ENCODE results near the gene CEP250. TPM values are rescaled to one million over a fixed set of nuclear protein-coding genes. Genes with fewer than 3 reads are reported as not detected.

CEP250 gene
- total RNA-seq, 4 donors from 2014 or later: 18.8 to 55.4 (median 27.1) TPM

- 87% methylated on average over 9 of the region's 12 CpGs for WGBS
- H3K4me3 ChIP-seq: no peak overlapping the region
- H3K36me3 ChIP-seq: peaks cover 85% of the 10 kb centered on the region
- H3K4me1 ChIP-seq: no peaks in the 10 kb centered on the region
- no peak for TF ChIP-seq CTCF (IDR thresholded peaks at IDR 0.05)
- no peak for TF ChIP-seq POLR2A (IDR thresholded peaks at IDR 0.05)
- no peak for TF ChIP-seq EP300 (IDR thresholded peaks at IDR 0.05)
- TF ChIP-seq POLR2AphosphoS5 (IDR thresholded peaks at IDR 0.05): no peak
- no peak overlapping the region for H3K27ac ChIP-seq
- H3K27me3 ChIP-seq: no peaks in the 10 kb centered on the region
- no peak for DNase-seq (ENCODE audit: low spot score in 2 of 2)
- H3K9me3 ChIP-seq: no peaks in the 10 kb centered on the region
These were observed 55.7 kb downstream of the CEP250 start for GRCh38 chr20:35510951-35511735.

GRCh38 chr20:35511814-35512420, 56.5 kb downstream of the CEP250 start:
- Histone ChIP-seq H3K4me1 (no peaks in the 10 kb centered on the region), H3K27me3 (no peaks in the 10 kb centered on the region), H3K4me3 (no peak overlapping the region), H3K9me3 (no peaks in the 10 kb centered on the region), H3K27ac (no peak overlapping the region), H3K36me3 (peaks cover 80% of the 10 kb centered on the region)
- DNase-seq (ENCODE audit: low spot score in 2 of 2): no peak
- peak in 1 of 2 donors; percentile 50 for TF ChIP-seq CTCF (IDR thresholded peaks at IDR 0.05)
- TF ChIP-seq POLR2A (IDR thresholded peaks at IDR 0.05): no peak
- 86% methylated on average over 2 of the region's 2 CpGs for WGBS

GRCh38 chr20:35514371-35514932, 59.1 kb downstream of the CEP250 start:
- Histone ChIP-seq H3K9me3 (no peaks in the 10 kb centered on the region), H3K36me3 (peaks cover 55% of the 10 kb centered on the region), H3K4me1 (no peaks in the 10 kb centered on the region), H3K27me3 (no peaks in the 10 kb centered on the region), H3K4me3 (no peak overlapping the region), H3K27ac (no peak overlapping the region)
- TF ChIP-seq EP300 (IDR thresholded peaks at IDR 0.05): no peak
- no peak for TF ChIP-seq POLR2AphosphoS5 (IDR thresholded peaks at IDR 0.05)
- no peak for TF ChIP-seq CTCF (IDR thresholded peaks at IDR 0.05)
- no peak for TF ChIP-seq POLR2A (IDR thresholded peaks at IDR 0.05)
- DNase-seq (ENCODE audit: low spot score in 2 of 2): no peak
- WGBS: 85% methylated on average over 10 of the region's 11 CpGs

- H3K36me3 ChIP-seq: peaks cover 46% of the 10 kb centered on the region
- 97% methylated on average over 3 of the region's 4 CpGs for WGBS
- H3K27me3 ChIP-seq: no peaks in the 10 kb centered on the region
- H3K4me3 ChIP-seq: no peak overlapping the region
- no peaks in the 10 kb centered on the region for H3K4me1 ChIP-seq
- no peaks in the 10 kb centered on the region for H3K9me3 ChIP-seq
- TF ChIP-seq POLR2AphosphoS5 (IDR thresholded peaks at IDR 0.05): no peak
- DNase-seq (ENCODE audit: low spot score in 2 of 2): no peak
- no peak overlapping the region for H3K27ac ChIP-seq
These were observed 59.9 kb downstream of the CEP250 start for GRCh38 chr20:35515341-35515740.

GRCh38 chr20:35515949-35516645, 60.7 kb downstream of the CEP250 start:
- Histone ChIP-seq H3K4me1 (no peaks in the 10 kb centered on the region), H3K9me3 (no peaks in the 10 kb centered on the region), H3K27ac (no peak overlapping the region), H3K36me3 (peaks cover 39% of the 10 kb centered on the region), H3K4me3 (no peak overlapping the region), H3K27me3 (no peaks in the 10 kb centered on the region)
- no peak for DNase-seq (ENCODE audit: low spot score in 2 of 2)
- TF ChIP-seq CTCF (IDR thresholded peaks at IDR 0.05) (no peak), POLR2A (IDR thresholded peaks at IDR 0.05) (no peak), POLR2AphosphoS5 (IDR thresholded peaks at IDR 0.05) (no peak)
- WGBS: 61% methylated on average over 3 of the region's 3 CpGs

All from suprapubic skin (tissue), 4 donors.